Esophagus squamous epithelium (tissue), 4 donors: ENCODE data around the gene COLGALT1.

Experiments
- CTCF ChIP-seq, 6 experiments: fragments of 450-650 bp in 4 of 6; fragments of 200-600 bp in 2 of 6; sonication (generic) in 2 of 6; IDR thresholded peaks; one replicate each; pipeline ENCODE4 v1.5.1; 2016 to 2019; ENCODE audit warnings: antibody characterized with exemption in 6 of 6, mild to moderate bottlenecking in 4 of 6, moderate library complexity in 4 of 6
- POLR2A ChIP-seq, 4 donors: fragments of 450-650 bp; IDR thresholded peaks; one replicate each; pipeline ENCODE4 v1.6.1; 2017; ENCODE audit warnings: antibody characterized with exemption in 4 of 4, mild to moderate bottlenecking in 4 of 4, moderate library complexity in 3 of 4

GRCh38 chr19:17629760-17630159 lies 74.3 kb downstream of the COLGALT1 start:
- TF ChIP-seq POLR2A (IDR thresholded peaks at IDR 0.05) (no peak), CTCF (IDR thresholded peaks at IDR 0.05) (no peak)
